Chondrocyte (in vitro differentiated cells): ENCODE results near the gene CDK5R1. TPM values are rescaled to one million over a fixed set of nuclear protein-coding genes. Genes with fewer than 3 reads are reported as not detected.

Source experiments
- DNase-seq: peaks from one replicate; pipeline ENCODE4 v3.0.0; 2021; ENCODE audit warnings: mixed read lengths, low spot score
- H3K27ac Mint-ChIP-seq: one replicate; pipeline ENCODE4 v1.8.0; 2021; ENCODE audit warnings: mild to moderate bottlenecking, moderate library complexity, mixed read lengths; ENCODE audit not compliant: unreplicated experiment
- H3K27me3 Mint-ChIP-seq: 2 replicates; pipeline ENCODE4 v1.8.0; 2021; ENCODE audit warnings: low read depth, mixed read lengths
- H3K36me3 Mint-ChIP-seq: 2 replicates; pipeline ENCODE4 v1.8.0; 2021; ENCODE audit warnings: low read depth, mixed read lengths
- H3K4me1 Mint-ChIP-seq: 2 replicates; pipeline ENCODE4 v1.8.0; 2021; ENCODE audit warnings: low read depth, mild to moderate bottlenecking, mixed read lengths
- H3K4me3 Mint-ChIP-seq: one replicate; pipeline ENCODE4 v1.8.0; 2021; ENCODE audit warnings: mild to moderate bottlenecking, moderate library complexity, mixed read lengths; ENCODE audit not compliant: unreplicated experiment
- H3K9me3 Mint-ChIP-seq: 2 replicates; pipeline ENCODE4 v1.8.0; 2021; ENCODE audit warnings: low read depth, mixed read lengths
- total RNA-seq: library from RNA; stranded (reverse); gene quantifications from 3 replicates; pipeline ENCODE4 v1.2.1, GENCODE V29; 2021
- TF ChIP-seq, protein P1 (sequence below): fragments of 200-600 bp; sonication (generic); IDR thresholded peaks from 2 replicates; pipeline ENCODE4 v1.5.0; 2021; ENCODE audit warnings: antibody characterized with exemption, mild to moderate bottlenecking, moderate library complexity

Gene CDK5R1
- total RNA-seq, 1 donor from 2014 or later: 2.1 TPM

DNA sequence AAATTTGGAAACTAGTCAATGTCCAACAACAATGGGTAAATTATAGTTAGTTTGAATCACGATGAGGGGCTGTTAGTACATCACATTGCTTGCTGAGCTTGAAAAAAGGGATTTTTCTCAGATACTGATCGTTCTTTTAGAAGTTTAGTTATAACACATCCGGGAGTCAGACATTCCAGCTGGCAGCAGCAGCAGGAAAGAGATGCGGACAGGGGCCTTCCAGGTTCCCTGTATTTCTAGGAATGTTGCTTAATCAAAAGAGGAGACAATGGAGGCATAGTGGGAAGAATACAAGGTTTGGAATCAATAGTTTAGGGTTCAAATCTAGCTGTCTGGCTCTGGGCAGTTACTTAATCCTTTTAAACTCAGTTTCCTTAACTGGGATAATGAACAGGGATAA lies 27.8 kb downstream of the CDK5R1 start:
- no peaks in the 10 kb centered on the region for H3K9me3 Mint-ChIP-seq
- no peak overlapping the region for H3K4me3 Mint-ChIP-seq
- peaks cover 3% of the 10 kb centered on the region for H3K36me3 Mint-ChIP-seq
- H3K27ac Mint-ChIP-seq: no peak overlapping the region
- peaks cover 5% of the 10 kb centered on the region for H3K4me1 Mint-ChIP-seq
- TF ChIP-seq, protein P1, sequence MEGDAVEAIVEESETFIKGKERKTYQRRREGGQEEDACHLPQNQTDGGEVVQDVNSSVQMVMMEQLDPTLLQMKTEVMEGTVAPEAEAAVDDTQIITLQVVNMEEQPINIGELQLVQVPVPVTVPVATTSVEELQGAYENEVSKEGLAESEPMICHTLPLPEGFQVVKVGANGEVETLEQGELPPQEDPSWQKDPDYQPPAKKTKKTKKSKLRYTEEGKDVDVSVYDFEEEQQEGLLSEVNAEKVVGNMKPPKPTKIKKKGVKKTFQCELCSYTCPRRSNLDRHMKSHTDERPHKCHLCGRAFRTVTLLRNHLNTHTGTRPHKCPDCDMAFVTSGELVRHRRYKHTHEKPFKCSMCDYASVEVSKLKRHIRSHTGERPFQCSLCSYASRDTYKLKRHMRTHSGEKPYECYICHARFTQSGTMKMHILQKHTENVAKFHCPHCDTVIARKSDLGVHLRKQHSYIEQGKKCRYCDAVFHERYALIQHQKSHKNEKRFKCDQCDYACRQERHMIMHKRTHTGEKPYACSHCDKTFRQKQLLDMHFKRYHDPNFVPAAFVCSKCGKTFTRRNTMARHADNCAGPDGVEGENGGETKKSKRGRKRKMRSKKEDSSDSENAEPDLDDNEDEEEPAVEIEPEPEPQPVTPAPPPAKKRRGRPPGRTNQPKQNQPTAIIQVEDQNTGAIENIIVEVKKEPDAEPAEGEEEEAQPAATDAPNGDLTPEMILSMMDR: no peak
- DNase-seq: no peak
- no peaks in the 10 kb centered on the region for H3K27me3 Mint-ChIP-seq

DNA sequence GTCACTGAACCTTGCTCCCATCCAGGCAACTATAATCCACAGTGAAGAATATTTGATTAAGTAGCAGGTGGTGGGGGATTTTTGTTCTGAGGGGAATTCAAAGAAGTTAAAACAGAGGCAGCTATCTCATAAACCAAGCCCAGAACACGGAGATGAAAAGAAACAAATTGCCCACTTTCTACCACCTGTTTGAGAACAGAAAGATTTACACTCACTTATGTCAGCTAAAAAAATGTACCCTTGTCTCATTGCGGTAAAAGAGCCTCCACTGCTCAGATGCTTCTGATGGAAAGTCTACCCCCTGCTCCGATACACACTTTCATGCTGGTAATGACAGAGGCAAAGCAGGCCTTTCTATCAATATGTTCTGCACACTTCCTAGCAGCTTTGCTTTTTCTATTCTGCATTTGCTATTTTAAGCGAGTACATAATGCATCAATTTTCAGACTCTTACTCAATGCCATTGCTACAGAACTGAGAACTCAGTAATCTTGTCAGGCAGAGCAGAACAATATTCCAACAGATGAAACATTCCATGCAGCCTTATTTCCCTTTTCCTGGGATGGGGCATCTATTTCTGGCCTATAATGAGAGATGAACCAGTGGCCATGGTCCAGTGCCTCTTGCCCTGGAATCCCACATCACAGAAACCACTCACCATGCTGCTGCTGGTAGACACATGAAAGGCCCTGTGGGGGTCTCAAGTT lies 29.0 kb downstream of the CDK5R1 start:
- DNase-seq: no peak
- Mint-ChIP-seq H3K4me1 (peaks cover 15% of the 10 kb centered on the region), H3K9me3 (no peaks in the 10 kb centered on the region), H3K36me3 (peaks cover 3% of the 10 kb centered on the region), H3K27me3 (no peaks in the 10 kb centered on the region), H3K4me3 (no peak overlapping the region), H3K27ac (no peak overlapping the region)
- TF ChIP-seq, protein P1: no peak

DNA sequence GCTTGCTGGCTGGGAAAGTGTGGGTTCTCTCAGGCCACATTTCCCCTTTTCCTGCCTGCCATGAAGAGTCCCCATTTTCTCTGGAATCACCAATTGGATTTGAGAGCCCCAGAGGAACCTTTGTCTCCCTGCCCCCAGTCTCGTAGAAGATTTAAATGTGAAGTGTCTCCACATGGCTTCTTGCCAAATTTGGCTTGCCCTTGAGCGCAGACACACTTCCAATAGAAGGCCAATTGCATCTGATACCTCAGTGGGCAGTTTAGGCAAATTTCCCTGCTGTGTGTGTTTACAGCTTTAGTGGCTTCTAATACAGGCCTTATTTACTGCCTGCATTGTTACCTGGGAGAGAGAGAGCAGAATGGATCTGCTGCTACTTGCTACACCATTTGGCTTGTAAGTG lies 29.7 kb downstream of the CDK5R1 start:
- Mint-ChIP-seq H3K36me3 (peaks cover 3% of the 10 kb centered on the region), H3K27ac (no peak overlapping the region), H3K27me3 (no peaks in the 10 kb centered on the region), H3K4me3 (no peak overlapping the region), H3K9me3 (no peaks in the 10 kb centered on the region), H3K4me1 (peaks cover 15% of the 10 kb centered on the region)
- TF ChIP-seq, protein P1: no peak
- DNase-seq: no peak

DNA sequence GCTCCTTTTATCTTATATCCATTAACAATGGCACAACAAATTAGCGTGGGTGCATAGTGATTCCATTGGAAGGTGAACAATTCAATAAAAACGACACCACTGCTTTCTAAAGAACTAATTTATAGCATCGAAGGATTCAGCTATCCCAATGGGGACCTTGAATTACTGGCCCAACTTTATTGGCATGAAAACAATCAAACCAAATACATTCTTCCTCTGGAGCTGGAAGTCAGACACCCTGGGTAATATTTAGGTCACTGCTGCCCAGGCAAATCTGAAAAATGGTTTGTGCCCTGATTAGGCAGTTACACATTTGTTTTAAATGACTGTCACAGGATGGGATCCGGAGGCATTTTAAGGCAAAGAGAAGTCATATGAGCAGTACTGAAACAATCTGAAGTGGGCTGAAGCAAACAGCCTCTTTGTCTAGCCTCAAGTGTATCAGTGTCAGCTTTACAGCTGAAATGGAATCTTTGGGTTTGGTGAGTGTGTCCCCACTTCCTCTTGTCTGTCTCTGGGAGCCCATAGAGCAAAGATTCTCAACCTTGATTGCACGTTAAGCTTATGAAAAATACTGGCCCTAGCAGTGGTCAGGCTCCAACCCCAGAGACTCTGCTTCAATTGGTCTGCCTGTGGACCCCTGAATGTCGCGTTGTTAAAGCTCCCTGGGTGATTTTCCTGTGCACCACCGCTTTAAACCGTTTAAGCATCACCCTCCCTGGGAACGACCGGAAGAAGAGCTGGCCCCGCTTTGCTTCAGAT lies 30.3 kb downstream of the CDK5R1 start:
- TF ChIP-seq, protein P1: no peak
- peaks cover 15% of the 10 kb centered on the region for H3K4me1 Mint-ChIP-seq
- peaks cover 3% of the 10 kb centered on the region for H3K36me3 Mint-ChIP-seq
- no peak overlapping the region for H3K27ac Mint-ChIP-seq
- H3K4me3 Mint-ChIP-seq: no peak overlapping the region
- no peaks in the 10 kb centered on the region for H3K9me3 Mint-ChIP-seq
- H3K27me3 Mint-ChIP-seq: no peaks in the 10 kb centered on the region
- DNase-seq: no peak

DNA sequence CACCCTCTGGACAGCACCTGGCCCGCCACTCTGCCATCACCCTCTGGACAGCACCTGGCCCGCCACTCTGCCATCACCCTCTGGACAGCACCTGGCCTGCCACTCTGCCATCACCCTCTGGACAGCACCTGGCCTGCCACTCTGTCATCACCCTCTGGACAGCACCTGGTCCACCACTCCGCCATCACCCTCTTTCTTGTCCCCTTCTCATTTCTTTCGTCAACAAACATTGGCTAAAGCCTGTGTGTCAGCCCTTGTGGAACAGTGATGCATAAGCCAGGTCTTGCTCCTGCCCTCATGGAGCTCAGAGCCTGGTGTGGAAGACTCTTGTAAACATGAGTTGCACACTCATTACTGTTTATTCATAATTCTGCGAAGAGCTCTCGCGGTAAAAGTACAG lies 31.2 kb downstream of the CDK5R1 start:
- Mint-ChIP-seq H3K9me3 (no peaks in the 10 kb centered on the region), H3K27ac (no peak overlapping the region), H3K4me1 (peaks cover 15% of the 10 kb centered on the region), H3K27me3 (no peaks in the 10 kb centered on the region), H3K36me3 (peaks cover 3% of the 10 kb centered on the region), H3K4me3 (no peak overlapping the region)
- TF ChIP-seq, protein P1: no peak
- DNase-seq: peak; percentile 50
